GM18868 (cell line): ENCODE results near the gene ZNF438.
"Not testable (repeated sequence)": the region's sequence is repeated elsewhere in the genome, so short reads cannot be mapped to it uniquely, and the experiment has no call there.

ENCODE experiments used
- ATAC-seq: cut with Tn5 transposase; IDR thresholded peaks from one replicate; pipeline ENCODE4 v1.9.1; 2021; ENCODE audit warnings: mild to moderate bottlenecking, moderate library complexity; ENCODE audit not compliant: unreplicated experiment

Gene ZNF438

GRCh38 chr10:31055573-31056251 lies 24.0 kb upstream of the ZNF438 start:
- no peak for ATAC-seq

- ATAC-seq = no peak
These were observed 20.0 kb upstream of the ZNF438 start for GRCh38 chr10:31051703-31052102.

- ATAC-seq = no peak
These were observed 11.0 kb upstream of the ZNF438 start for GRCh38 chr10:31042670-31043069.

GRCh38 chr10:31041011-31041410 lies 9.3 kb upstream of the ZNF438 start:
- ATAC-seq = no peak

- ATAC-seq = not testable (repeated sequence)
These were observed 7.3 kb upstream of the ZNF438 start for GRCh38 chr10:31039006-31039405.

- ATAC-seq = no peak
These were observed 6.1 kb upstream of the ZNF438 start for GRCh38 chr10:31037749-31038148.

- no peak for ATAC-seq
These were observed 4.5 kb upstream of the ZNF438 start for GRCh38 chr10:31036209-31036608.

GRCh38 chr10:31035266-31035798 lies 3.7 kb upstream of the ZNF438 start:
- ATAC-seq = no peak

GRCh38 chr10:31034098-31034909 lies 2.6 kb upstream of the ZNF438 start:
- no peak for ATAC-seq

GRCh38 chr10:31033147-31033546 lies 1.5 kb upstream of the ZNF438 start:
- ATAC-seq = no peak

GRCh38 chr10:31032258-31033132 lies 830 bp upstream of the ZNF438 start:
- peak; percentile 85 for ATAC-seq

- ATAC-seq = no peak
These were observed 484 bp downstream of the ZNF438 start for GRCh38 chr10:31031205-31031557.

GRCh38 chr10:31030800-31031199 lies 865 bp downstream of the ZNF438 start:
- ATAC-seq = no peak

GRCh38 chr10:31030260-31030659 lies 1.4 kb downstream of the ZNF438 start:
- ATAC-seq = no peak

GRCh38 chr10:31028081-31028480 lies 3.6 kb downstream of the ZNF438 start:
- no peak for ATAC-seq

GRCh38 chr10:31026279-31026678 lies 5.4 kb downstream of the ZNF438 start:
- not testable (repeated sequence) for ATAC-seq

GRCh38 chr10:31025142-31025541 lies 6.5 kb downstream of the ZNF438 start:
- ATAC-seq = no peak

- no peak for ATAC-seq
These were observed 8.1 kb downstream of the ZNF438 start for GRCh38 chr10:31023558-31023957.

GRCh38 chr10:31020209-31020608 lies 11.5 kb downstream of the ZNF438 start:
- no peak for ATAC-seq

GRCh38 chr10:31018962-31019361 lies 12.7 kb downstream of the ZNF438 start:
- no peak for ATAC-seq

- ATAC-seq = no peak
These were observed 13.3 kb downstream of the ZNF438 start for GRCh38 chr10:31018356-31018750.
